Measurements from ENCODE around the gene CAPG.

DNA sequence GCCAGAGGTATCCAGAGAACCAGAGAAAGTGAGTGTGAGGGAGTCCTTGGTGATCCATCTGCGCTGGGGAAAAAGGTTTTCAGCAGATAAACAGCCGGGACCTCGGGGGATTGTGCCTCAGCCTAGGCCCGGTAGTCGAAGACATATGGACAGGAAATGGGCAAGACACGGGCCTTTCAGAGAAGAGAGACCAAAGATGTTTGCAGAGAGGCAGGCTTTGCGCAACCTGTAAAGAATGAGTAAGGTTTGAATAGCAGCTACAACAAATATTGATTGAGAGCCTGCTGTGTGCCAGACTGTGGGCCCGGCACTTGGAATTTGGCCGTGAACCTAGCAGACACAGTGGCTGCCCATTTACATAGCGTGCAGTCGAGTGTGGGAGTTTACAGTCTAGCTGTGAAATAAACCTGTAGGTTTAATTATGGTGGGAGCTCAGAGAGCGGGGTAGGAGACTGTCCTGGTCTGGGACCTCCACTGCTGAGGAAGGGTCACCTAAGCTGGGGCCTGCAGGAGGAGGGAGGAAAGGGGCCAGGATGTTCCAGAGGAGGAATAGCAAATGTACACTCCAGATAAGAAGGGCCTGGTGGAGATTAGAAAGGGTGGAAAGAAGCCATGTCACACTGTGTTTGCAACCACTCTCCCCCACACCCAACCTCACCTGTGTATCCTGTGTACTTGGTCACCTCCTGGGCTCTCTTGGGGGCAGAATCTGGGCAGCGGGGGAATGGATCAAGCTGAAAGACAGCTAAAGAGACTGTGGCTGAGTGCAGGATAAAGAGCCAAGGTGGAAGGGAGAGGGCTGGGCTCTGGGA is 11.3 kb upstream of the CAPG start:
- TF ChIP-seq POLR2A (IDR thresholded peaks at IDR 0.05) (no peak), POLR2AphosphoS5 (IDR thresholded peaks at IDR 0.05) (no peak), EP300 (IDR thresholded peaks at IDR 0.05) (no peak)
- TF ChIP-seq, protein P1, sequence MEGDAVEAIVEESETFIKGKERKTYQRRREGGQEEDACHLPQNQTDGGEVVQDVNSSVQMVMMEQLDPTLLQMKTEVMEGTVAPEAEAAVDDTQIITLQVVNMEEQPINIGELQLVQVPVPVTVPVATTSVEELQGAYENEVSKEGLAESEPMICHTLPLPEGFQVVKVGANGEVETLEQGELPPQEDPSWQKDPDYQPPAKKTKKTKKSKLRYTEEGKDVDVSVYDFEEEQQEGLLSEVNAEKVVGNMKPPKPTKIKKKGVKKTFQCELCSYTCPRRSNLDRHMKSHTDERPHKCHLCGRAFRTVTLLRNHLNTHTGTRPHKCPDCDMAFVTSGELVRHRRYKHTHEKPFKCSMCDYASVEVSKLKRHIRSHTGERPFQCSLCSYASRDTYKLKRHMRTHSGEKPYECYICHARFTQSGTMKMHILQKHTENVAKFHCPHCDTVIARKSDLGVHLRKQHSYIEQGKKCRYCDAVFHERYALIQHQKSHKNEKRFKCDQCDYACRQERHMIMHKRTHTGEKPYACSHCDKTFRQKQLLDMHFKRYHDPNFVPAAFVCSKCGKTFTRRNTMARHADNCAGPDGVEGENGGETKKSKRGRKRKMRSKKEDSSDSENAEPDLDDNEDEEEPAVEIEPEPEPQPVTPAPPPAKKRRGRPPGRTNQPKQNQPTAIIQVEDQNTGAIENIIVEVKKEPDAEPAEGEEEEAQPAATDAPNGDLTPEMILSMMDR (IDR thresholded peaks at IDR 0.05): no peak

Data from upper lobe of left lung (tissue), 4 donors.